Retinal pigment epithelial cell (primary cell): Measurements from ENCODE around the gene SORBS1.

Experiments
- DNase-seq: peaks from one replicate; pipeline ENCODE4 v3.0.0-alpha.2; 2010; ENCODE audit warnings: low read depth
- H3K4me3 ChIP-seq: 2 replicates; pipeline ENCODE4 v1.5.1; 2011; ENCODE audit warnings: mild to moderate bottlenecking, low read length, control low read depth, moderate library complexity
- CTCF ChIP-seq: conservative IDR thresholded peaks from 2 replicates; pipeline ENCODE4 v1.5.1; 2011; ENCODE audit warnings: low read depth, low read length, control low read depth, inconsistent platforms

SORBS1 gene

GRCh38 chr10:95533590-95533989 is 27.6 kb downstream of the SORBS1 start:
- DNase-seq, result no peak
- H3K4me3 ChIP-seq, result no peak overlapping the region
- TF ChIP-seq CTCF, result no peak

- TF ChIP-seq CTCF, result no peak
- H3K4me3 ChIP-seq, result no peak overlapping the region
- DNase-seq, result no peak
Measured at GRCh38 chr10:95532536-95532935, 28.6 kb downstream of the SORBS1 start.

- no peak for DNase-seq
- TF ChIP-seq CTCF, result no peak
- H3K4me3 ChIP-seq, result no peak overlapping the region
Measured at GRCh38 chr10:95531994-95532399, 29.2 kb downstream of the SORBS1 start.

- no peak for DNase-seq
- H3K4me3 ChIP-seq, result no peak overlapping the region
- TF ChIP-seq CTCF, result no peak
Measured at GRCh38 chr10:95531058-95531809, 29.9 kb downstream of the SORBS1 start.

- no peak for TF ChIP-seq CTCF
- no peak overlapping the region for H3K4me3 ChIP-seq
- no peak for DNase-seq
Measured at GRCh38 chr10:95530561-95530960, 30.6 kb downstream of the SORBS1 start.

GRCh38 chr10:95530029-95530428 is 31.1 kb downstream of the SORBS1 start:
- TF ChIP-seq CTCF, result no peak
- H3K4me3 ChIP-seq, result no peak overlapping the region
- DNase-seq, result no peak

- TF ChIP-seq CTCF, result no peak
- DNase-seq, result no peak
- no peak overlapping the region for H3K4me3 ChIP-seq
Measured at GRCh38 chr10:95526044-95526443, 35.1 kb downstream of the SORBS1 start.
